GM21367 (cell line): ENCODE results near the gene P2RY14.

Source experiments
- ATAC-seq: cut with Tn5 transposase; IDR thresholded peaks from one replicate; pipeline ENCODE4 v1.9.1; 2021; ENCODE audit not compliant: unreplicated experiment

P2RY14 gene

GRCh38 chr3:151218136-151218535 is 60.2 kb downstream of the P2RY14 start:
- no peak for ATAC-seq

- no peak for ATAC-seq
Measured at GRCh38 chr3:151216641-151217607, 61.4 kb downstream of the P2RY14 start.

GRCh38 chr3:151214459-151214858 is 63.9 kb downstream of the P2RY14 start:
- ATAC-seq, result no peak

- no peak for ATAC-seq
Measured at GRCh38 chr3:151213881-151214280, 64.5 kb downstream of the P2RY14 start.

- ATAC-seq, result no peak
Measured at GRCh38 chr3:151213151-151213550, 65.2 kb downstream of the P2RY14 start.

GRCh38 chr3:151210676-151211381 is 67.5 kb downstream of the P2RY14 start:
- ATAC-seq, result peak; percentile 65

- ATAC-seq, result no peak
Measured at GRCh38 chr3:151209654-151210053, 68.7 kb downstream of the P2RY14 start.

- no peak for ATAC-seq
Measured at GRCh38 chr3:151206201-151206600, 72.1 kb downstream of the P2RY14 start.

GRCh38 chr3:151205482-151205881 is 72.9 kb downstream of the P2RY14 start:
- no peak for ATAC-seq

- ATAC-seq, result no peak
Measured at GRCh38 chr3:151204530-151205402, 73.6 kb downstream of the P2RY14 start.

- peak; percentile 90 for ATAC-seq
Measured at GRCh38 chr3:151203051-151203420, 75.3 kb downstream of the P2RY14 start, which contains the start of gene GPR171. Gene GPR171 (minus strand): TSS chr3:151203216. CDS start chr3:151199386, 3,830 bp downstream.

GRCh38 chr3:151201051-151201730 is 77.2 kb downstream of the P2RY14 start:
- ATAC-seq, result no peak

- no peak for ATAC-seq
Measured at GRCh38 chr3:151200586-151200985, 77.8 kb downstream of the P2RY14 start.

- ATAC-seq, result no peak
Measured at GRCh38 chr3:151199554-151200438, 78.5 kb downstream of the P2RY14 start.

GRCh38 chr3:151198849-151199248 is 79.5 kb downstream of the P2RY14 start:
- ATAC-seq, result no peak

- no peak for ATAC-seq
Measured at GRCh38 chr3:151197981-151198767, 80.2 kb downstream of the P2RY14 start.

- ATAC-seq, result no peak
Measured at GRCh38 chr3:151197228-151197627, 81.1 kb downstream of the P2RY14 start.

- ATAC-seq, result no peak
Measured at GRCh38 chr3:151196434-151196833, 81.9 kb downstream of the P2RY14 start.

GRCh38 chr3:151195826-151196225 is 82.5 kb downstream of the P2RY14 start:
- no peak for ATAC-seq
